ENCODE measurements around the gene DTNA.

GRCh38 chr18:34746614-34747013 is 36.5 kb downstream of the DTNA start:
- TF ChIP-seq EP300 (conservative IDR thresholded peaks at IDR 0.05; ENCODE audit: poor library complexity, severe bottlenecking) = no peak
- no peak for TF ChIP-seq CTCF (IDR thresholded peaks at IDR 0.05; ENCODE audit: poor library complexity, severe bottlenecking)
- TF ChIP-seq EZH2 (IDR thresholded peaks at IDR 0.05; ENCODE audit: borderline replicate concordance, insufficient read depth, low read length, poor library complexity, severe bottlenecking) = no peak
- TF ChIP-seq REST (IDR thresholded peaks at IDR 0.05; ENCODE audit: borderline replicate concordance) = no peak
- TF ChIP-seq TAF1 (IDR thresholded peaks at IDR 0.05; ENCODE audit: low read depth) = no peak
- TF ChIP-seq POLR2AphosphoS5 (IDR thresholded peaks at IDR 0.05) = no peak
